NCI-H446 treated with DMSO at 0.1 percent for 48 hours (cell line): Measurements from ENCODE around the gene APELA.
"Not testable (repeated sequence)": the region's sequence is repeated elsewhere in the genome, so short reads cannot be mapped to it uniquely, and the experiment has no call there.

ENCODE experiments used
- DNase-seq: peaks from one replicate; lab custom pipeline; 2025; lab: John Stamatoyannopoulos, UW

Gene APELA, protein sequence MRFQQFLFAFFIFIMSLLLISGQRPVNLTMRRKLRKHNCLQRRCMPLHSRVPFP

DNA sequence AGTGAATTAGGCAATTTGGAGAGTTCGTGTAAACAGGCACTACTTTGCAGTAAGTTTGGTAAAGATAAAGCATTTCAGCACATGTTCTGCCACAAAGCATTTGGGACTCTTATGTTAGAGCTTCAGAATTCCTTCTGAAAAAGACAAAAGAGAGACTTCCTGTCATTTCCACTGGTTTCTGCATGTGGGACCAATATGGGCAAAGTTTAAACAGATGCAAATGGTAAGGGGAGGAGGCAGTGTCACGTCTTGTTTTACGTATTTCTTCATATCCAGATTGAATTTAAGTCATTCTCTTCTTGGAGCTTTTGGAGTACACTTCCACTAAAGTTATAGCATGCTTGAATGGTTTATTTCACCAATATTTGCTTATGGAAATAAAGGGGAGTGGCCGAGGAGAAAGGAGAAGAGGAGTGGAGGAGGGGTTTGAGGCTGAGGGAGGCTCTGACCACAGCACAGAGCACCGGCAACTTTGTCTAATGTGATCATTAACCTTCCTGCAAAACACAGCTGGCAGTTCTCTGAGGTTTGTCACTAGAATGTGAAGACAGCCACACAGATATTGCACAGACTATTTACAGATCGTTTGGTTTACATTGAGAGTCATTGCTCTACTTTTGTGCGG is at the start of gene APELA:
APELA (plus strand) TSS at position 479 of the 625 bp plus-strand sequence. CDS start 154 bp downstream, outside the sequence.
- no peak for DNase-seq

DNA sequence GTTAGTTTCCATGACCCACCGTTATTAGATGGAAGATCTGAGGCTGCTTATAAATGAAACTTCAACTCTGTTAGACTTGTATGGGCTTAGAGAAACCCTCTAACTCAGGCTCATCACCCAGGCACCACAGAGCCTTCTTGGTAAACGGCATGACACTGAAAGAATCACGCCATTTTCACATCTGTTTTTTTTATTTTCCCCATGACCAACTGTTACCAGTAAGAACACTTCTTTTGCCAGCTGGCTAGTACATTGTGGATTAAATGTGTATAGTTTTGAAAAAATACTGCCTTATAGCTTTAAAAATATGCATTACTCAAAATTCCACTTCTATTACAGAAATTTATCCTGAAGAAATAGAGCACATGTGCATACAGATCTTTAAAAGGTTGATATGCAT is 48.0 kb upstream of the APELA start:
- no peak for DNase-seq

DNA sequence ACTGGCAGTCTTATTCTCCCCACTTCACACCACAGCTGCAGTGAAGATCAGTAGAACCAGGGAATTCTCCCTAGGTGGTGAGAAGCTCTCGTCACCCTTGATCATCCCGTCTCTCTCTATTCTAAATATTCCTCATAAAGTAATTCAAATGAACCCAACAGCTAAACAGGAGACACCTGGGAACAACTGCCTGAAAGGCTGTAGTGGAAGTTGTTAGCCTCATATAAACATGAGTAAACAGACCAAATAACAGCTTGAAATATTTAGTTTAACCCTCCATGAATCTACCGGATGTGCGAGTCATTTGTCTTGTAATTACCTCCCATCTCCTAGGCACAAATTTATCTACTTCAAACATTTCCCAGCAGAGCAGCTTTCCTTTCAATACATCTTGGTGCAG is 30.4 kb upstream of the APELA start:
- DNase-seq: no peak

DNA sequence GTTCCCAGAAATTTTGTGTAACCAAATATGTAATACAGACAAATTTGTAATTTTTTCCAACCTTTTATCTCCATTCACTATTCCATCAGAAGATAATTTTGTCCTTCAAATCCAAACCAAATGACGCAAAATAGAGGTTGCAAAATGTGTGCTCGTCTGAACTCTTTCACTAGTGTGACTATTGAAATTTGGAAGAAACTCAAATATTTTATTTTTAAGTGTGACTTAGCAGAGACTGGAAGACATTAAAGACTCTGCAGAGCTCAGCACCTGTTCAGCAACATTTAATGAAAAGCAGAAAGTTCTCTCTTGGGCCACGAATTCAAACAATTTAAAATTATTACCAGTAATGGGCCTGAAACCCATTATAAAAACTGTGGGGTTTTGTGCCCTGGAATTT is 30.0 kb upstream of the APELA start:
- DNase-seq: no peak

DNA sequence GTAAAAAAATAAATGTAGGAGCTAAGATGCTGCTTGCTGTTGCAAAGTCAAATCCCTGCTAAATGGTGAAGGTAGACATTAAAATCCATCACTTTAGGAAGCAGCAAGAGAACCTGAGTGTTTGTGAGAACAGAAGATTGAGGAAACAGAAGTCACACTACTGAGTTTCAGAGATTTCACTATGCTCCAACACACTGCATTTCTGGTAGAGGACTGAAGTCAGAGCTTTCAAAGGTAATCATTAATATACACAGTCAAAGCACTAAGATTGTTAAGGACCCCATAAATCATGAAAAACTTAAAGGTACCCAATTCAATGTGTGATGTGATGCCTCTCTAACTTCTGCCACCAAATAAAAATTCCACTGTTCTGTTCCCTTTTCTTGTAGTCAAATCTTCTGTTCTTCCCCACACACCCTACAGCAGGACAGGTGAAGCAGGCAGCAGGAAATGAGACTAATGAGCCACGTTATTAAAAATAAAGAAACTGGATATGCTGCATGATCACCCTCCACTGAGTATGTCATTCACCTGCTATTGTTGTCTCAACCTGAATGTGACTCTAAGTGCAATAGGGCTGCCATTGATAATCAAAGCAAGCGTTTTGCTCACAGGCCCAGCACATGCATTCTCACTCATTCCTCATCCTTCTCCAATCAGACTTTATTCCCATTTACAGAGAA is 28.9 kb upstream of the APELA start:
- no peak for DNase-seq

DNA sequence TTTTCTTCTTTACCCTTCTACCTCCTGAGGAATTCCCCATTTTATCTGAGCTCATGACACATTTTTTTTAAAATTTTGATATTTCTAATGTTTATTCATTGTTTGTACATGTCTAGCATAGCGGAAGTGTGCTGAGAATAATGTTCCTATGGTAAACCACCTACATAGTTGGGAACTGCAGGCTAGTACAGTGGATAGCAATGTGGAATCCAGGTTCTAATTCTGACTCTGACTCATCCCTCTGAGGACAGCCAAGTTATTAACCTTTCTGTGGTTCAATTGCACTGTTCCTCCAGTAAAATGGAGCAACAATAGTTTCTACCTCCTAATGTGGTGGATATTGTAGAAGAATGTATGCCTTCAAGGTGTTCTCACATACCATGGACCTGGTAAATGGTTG is 20.6 kb upstream of the APELA start:
- no peak for DNase-seq

DNA sequence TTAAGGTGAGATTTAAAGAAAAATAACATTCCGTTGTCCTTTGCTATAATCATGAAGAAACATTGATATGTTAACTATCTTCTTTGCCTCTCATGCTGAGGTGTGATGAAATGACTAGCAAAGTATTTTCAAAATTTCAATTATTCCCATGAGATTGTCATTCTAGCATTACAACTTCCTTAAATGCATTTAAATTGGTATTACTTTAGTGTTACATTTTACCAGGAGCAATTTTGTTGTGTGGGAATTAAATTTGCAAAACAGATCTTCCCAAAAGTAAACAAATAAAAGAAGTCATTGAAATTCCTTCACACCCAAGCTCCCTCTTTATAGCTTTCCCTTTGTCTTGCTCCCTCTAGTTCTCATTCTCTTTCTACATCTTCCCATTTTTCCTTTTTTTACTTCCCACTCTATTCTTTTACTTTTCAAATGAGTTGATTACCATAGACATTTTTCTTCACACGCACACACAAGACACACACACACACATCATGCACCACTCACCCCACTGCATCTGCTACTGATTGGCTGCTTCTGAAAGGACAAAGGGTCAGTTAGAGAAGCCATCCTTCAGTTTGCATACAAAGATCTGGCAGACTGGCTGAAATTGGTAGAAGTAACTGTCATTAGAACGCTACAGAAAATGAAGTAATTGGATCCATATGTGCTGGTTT is 10.0 kb upstream of the APELA start:
- no peak for DNase-seq

DNA sequence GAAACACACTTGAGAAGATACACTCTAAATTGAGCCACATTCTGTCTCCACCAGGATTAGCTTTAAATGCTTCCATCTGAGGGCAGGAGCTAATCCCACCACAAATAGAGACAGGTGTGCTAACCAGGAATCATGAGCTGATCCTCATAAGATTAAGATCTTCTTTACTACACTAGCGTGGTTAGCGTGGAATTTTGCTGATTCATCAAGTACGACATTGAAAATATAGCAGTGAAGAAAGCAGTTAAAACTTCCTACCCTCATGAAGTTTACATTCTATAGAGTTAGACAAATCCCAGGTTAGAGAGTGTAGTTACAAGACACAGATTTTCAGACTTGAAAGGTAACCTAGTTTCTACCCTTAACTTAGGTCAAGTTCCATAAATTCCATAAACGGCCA is 5.3 kb upstream of the APELA start:
- no peak for DNase-seq

DNA sequence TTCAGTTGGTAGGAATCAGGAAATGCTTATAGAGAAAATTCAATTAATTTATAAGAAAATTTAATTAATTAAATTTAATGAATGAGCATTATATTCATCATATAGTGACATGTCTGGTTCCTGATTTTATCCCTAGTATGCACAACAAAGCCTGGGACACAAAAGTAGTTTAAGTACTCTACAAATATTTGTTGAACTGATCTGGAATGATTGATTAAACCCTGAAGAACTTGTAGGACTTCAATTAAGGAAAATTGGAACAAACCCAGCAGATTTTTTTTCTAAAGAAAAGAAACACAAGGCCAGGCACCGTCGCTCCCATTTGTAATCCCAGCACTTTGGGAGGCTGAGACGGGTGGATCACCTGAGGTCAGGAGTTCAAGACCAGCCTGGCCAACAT is 4.5 kb upstream of the APELA start:
- DNase-seq: no peak

DNA sequence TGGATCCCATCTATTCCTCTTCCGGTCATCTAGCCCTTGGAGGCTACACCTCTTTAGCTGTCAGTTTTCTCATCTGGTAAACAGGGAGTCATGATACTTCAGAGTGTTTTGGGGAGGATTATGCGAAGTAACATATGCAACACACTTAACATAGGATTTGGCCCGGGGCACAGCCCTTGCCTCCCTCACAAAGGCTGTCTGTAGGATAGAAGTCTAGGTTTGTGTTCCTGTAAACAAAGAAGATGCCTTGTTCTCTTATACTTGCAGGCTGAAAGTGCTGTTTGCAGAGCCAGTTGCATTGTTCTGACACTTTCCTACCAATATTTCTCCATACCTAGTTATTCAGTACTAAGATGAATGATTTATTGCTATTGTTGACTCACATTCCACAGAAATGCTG is 2.2 kb upstream of the APELA start:
- no peak for DNase-seq

DNA sequence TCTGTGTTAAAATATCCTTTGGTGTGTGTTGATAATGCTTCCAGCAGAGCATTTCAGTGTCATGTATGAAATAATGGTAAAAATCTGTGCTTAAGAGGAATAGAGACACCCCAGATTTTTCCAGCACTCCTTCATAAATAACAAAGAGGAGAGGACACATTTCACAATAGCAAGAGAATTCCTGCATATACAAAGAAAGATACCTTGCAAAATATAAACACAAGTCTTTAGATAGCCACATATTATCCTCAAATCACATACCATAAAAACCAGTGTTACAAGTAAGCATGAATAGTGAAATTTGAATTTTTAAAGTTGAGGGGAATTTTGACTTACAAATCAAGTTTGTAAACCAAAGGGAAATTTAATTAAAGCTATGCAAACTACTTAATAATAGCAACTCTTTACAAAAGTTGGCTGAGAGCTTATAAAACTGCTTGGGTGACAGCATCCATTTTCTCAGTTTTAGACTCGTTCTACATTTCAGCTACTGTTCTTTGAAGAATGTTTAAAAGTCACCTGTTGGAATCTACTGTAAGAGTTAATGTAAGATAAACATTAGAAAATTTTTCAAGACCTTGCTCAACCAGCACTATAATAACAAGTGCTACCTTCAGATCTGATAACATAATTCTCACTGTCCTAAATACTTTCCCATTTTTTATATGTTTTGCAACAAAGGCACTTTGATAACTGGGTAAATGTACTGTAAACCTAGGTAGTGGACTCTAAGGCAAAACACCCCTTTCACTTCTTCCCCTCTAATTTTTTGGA is 3.7 kb downstream of the APELA start:
- no peak for DNase-seq

DNA sequence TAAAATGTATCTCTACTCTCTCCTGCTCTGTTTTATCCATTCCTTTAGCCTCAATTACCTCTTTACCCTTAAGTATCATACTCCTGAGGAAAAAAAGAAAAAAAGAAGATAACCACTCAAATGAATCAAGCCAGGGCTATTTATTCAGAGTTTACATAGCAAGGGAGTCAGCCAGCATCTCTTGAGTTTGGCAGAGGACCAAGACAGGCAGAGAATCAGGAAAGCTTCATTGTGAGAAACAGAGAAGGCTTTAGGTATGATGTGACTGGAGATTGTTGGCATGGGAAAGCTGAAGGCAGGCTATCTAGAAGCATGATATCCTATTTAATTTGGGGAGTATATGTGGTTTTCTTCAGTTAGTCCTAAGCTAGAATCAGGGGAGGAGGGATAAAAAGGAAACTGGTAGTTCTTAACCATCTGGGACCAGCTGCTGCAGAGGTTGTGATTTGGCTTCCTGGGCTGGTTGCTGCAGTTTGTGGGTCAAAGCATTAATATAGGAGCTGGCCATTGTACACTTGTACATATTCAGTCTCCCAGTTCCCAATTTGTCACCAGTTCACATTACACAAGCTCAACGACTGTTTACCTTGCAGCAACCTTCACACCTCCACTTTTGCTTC is 11.2 kb downstream of the APELA start:
- DNase-seq: no peak

DNA sequence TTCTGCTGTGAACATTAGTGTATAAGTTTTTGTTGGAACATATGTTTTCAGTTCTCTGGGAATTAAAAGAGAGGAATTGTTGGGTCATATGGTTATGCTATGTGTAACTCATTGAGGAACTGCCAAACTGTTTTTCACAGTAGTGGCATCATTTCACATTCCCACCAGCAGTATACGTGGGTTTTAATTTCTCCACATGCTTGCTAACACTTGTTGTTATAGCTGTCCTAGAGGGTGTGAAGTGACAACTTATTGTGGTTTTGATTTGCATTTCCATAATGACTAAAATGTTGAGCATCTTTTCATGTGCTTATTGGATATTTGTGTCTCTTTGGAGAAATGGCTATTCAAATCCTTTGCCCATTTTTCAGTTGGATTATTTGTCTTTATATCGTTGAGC is 13.7 kb downstream of the APELA start:
- DNase-seq: no peak

DNA sequence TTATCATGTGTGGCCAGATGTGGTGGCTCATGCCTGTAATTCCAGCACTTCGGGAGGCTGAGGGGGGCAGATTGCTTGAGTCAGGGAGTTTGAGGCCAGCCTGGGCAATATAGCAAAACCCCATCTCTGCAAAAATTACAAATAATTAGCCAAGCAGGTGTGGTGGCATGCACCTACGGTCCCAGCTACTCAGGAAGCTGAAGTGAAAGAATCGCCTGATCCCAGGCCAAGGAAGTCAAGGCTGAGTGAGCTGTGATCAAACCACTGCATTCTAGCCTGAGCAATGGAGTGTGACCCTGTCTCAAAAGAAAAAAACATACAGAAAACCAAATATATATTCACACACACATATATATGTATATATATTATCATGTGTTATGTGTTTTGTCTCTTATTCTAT is 15.0 kb downstream of the APELA start:
- DNase-seq: no peak

DNA sequence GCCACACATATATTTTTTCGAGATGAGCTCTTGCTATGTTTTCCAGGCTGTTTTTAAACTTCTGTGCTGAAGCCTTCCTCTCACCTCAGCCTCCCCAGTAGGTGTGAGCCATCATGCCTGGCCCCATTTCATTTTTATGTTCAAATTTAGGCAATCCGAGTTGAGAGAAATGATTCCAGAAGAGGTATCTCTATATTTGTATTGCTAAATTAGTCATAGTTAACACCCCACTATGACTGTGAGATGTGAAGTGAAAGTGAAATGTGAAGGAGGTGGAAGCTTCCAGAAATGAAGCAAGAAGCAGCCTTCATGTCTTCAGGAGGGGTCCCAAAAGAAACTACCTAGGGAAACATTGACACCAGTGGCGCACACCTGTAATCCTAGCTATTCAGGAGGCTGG is 17.7 kb downstream of the APELA start:
- DNase-seq: no peak

DNA sequence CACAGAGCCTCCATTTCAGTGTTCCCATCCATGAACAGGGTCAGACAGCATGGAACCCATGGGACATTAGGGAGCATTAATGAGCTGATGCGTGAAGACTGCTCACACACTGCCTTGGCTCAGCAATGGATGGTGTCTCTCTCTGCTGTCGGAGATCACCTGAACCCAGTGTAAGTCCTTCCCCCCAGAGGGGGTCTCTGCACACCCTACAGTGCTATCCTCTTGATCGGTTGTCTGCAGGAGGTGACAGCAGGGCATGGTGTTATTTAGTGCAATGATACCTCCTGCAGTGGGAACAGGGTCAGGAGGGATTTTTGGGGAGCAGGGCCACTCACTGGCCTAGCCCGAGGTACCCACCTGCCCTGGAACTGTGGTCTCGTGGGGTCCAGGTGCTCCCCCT is 25.6 kb downstream of the APELA start:
- no peak for DNase-seq

DNA sequence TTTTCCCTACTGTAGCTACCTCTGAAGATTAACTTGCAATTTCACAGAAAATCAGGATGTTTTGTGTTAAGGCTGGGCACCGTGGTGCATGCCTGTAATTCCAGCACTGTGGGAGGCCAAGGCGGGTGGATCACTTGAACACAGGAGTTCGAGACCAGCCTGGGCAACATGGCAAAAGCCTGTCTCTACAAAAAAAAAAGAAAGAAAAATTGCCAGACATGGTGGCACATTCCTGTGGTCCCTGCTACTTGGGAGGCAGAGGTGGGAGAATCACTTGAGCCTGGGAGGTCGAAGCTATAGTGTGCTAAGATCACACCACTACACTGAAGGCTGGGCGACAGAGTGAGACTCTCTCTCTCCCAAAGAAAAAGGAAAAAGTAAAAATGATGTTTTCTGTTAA is 27.4 kb downstream of the APELA start:
- no peak for DNase-seq

DNA sequence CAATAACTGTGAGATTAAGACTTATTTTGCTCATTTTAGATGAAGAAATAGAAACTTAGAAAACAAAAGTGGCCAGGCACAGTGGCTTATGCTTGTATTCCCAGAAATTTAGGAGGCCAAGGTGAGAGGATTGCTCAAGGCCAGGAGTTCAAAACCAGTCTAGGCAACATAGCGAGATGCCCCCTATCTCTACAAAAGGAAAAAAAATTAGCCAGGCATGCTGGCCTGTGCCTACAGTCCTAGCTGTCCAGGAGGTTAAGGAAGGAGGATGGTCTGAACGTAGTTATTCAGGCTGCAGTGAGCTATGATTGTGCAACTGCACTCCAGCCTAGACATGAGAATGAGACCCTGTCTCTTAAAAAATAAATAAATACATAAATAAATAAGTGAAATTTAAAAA is 28.0 kb downstream of the APELA start:
- no peak for DNase-seq

DNA sequence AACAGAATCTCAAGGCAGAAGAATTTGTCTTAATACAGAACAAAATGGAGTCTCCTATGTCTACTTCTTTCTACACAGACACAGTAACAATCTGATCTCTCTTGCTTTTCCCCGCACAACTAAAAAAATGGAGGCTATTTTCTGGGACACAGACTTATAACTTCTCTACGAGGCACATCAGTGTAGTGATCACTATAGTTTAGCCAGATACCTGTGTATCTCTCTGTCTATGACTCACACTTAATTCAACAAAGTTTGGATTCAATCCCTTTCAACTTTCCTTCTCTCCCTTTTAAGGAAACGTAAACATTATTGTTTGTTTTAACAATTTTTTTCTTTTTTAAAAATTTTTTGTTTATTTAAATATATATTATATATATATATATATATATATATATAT is 29.4 kb downstream of the APELA start:
- no peak for DNase-seq

DNA sequence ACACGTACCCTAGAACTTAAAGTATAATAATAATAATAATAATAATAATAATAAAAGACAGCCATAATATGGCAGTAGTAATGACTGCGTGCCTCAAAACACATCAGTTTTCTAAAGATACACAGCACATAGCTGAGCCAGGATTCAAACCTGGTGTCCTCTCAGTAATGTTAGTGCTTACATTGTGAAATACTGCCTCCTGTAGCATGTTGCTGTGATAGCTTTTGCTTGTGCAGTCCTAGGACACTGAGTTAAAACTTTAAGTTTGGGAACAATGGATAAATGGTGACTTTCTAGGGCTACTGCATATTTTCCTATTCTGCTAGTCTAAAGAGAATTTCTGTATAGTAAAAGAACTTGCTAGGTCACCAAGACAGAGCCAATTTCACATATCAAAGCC is 36.5 kb downstream of the APELA start:
- not testable (repeated sequence) for DNase-seq

DNA sequence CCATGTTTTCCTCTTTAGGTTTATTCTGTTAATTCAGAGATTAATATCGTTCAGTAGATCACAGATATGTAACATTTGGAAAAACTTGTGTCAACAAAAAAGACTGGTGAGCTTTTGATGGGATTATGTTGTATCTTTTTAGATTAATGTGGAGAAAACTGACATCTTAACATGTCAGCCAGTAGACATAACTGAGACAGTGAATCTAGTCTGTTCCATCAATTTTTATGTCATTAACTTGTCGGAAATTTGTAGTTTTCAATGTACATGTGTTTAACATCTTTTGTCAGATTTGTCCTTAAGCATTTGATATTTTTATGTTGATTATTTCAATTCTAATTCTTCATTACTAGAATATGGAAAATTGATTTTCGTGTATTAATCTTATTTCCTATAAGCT is 42.0 kb downstream of the APELA start:
- DNase-seq: no peak

DNA sequence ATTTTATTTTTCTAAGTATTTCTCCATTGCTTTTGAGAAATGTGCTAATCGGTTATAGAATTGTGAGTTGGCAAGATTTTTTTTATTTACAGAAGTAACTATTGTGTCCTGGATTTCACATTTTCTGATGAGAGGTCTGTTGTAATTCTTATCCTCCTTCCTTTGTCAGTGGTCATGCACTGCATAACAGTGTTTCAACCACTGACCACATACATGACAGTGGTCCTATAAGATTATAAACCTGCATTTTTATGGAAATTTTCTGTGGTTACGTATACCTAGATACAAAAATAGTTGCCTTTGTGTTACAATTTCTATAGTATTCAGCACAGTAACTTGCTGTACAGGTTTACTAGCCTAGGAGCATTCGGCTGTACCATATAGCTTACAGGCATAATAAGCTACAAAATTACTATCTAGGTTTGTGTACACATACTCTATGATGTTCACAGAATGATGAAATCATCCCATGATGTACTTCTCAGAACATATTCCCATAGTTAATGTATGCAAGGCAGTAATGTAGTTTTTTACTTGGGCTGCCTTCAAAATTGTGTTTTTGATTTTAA is 47.8 kb downstream of the APELA start:
- DNase-seq: no peak
